ENCODE measurements around the gene PHF20. TPM values are rescaled to one million over a fixed set of nuclear protein-coding genes. Genes with fewer than 3 reads are reported as not detected.

PHF20 gene
- total and polyA plus RNA-seq, 2 experiments from 2014 or later = 23.3 to 35.4 TPM

- TF ChIP-seq EZH2 (IDR thresholded peaks at IDR 0.05; ENCODE audit: insufficient read depth, poor library complexity, severe bottlenecking) (no peak), EZH2phosphoT487 (IDR thresholded peaks at IDR 0.05; ENCODE audit: insufficient read depth, low read depth) (no peak)
- WGBS, 2 experiments (ENCODE audit: low coverage in 1 of 2, low lambda C conversion rate in 2 of 2, missing lambda C conversion rate in 2 of 2) = 85% methylated on average over 7 of the region's 7 CpGs
Measured at GRCh38 chr20:35907017-35907701, 135.3 kb downstream of the PHF20 start.

GRCh38 chr20:35908007-35908406 is 136.2 kb downstream of the PHF20 start:
- H3K27me3 ChIP-seq (replicated peaks; ENCODE audit: insufficient read depth) = no peaks in the 10 kb centered on the region
- no peak for TF ChIP-seq EZH2phosphoT487 (IDR thresholded peaks at IDR 0.05; ENCODE audit: insufficient read depth, low read depth)
- no peak for TF ChIP-seq EZH2 (IDR thresholded peaks at IDR 0.05; ENCODE audit: insufficient read depth, poor library complexity, severe bottlenecking)
- H3K27ac ChIP-seq = no peak overlapping the region
- no peaks in the 10 kb centered on the region for H4K20me1 ChIP-seq (ENCODE audit: insufficient read depth)
- H3K9ac ChIP-seq = no peak overlapping the region
- peaks cover 25% of the 10 kb centered on the region for H3K79me2 ChIP-seq (ENCODE audit: insufficient read depth)
- no peaks in the 10 kb centered on the region for H3K9me3 ChIP-seq (ENCODE audit: low read depth)
- H3K4me3 ChIP-seq = no peak overlapping the region
- peaks cover 10% of the 10 kb centered on the region for H3F3A ChIP-seq (ENCODE audit: insufficient read depth)
- no peak overlapping the region for H3K4me2 ChIP-seq (ENCODE audit: unreplicated experiment)
- in situ Hi-C loops (cut with MboI) = no loop called here
- H2AFZ ChIP-seq = no peak overlapping the region
- no peaks in the 10 kb centered on the region for H3K9me2 ChIP-seq (ENCODE audit: insufficient read depth)
- H3K36me3 ChIP-seq (ENCODE audit: low read depth) = no peaks in the 10 kb centered on the region; the same call in 1 of the 2 replicates
- DNase-seq = no peak
- no peaks in the 10 kb centered on the region for H3K4me1 ChIP-seq (ENCODE audit: insufficient read depth)

More at GRCh38 chr20:35907017-35907701, 135.3 kb downstream of the PHF20 start:
- peaks cover 19% of the 10 kb centered on the region for H3F3A ChIP-seq (ENCODE audit: insufficient read depth)
- peaks cover 7% of the 10 kb centered on the region for H3K4me1 ChIP-seq (ENCODE audit: insufficient read depth)
- 0 out of 2 replicates have a peak, but pooled peaks cover 3% of the 10 kb centered on the region for H4K20me1 ChIP-seq (ENCODE audit: insufficient read depth)
- in situ Hi-C loops (cut with MboI) = no loop called here
- no peak for DNase-seq
- no peaks in the 10 kb centered on the region for H3K36me3 ChIP-seq (ENCODE audit: low read depth)
- H3K27ac ChIP-seq = no peak overlapping the region
- H3K4me2 ChIP-seq (ENCODE audit: unreplicated experiment) = no peak overlapping the region
- peaks cover 25% of the 10 kb centered on the region for H3K79me2 ChIP-seq (ENCODE audit: insufficient read depth)
- H3K27me3 ChIP-seq (replicated peaks; ENCODE audit: insufficient read depth) = no peaks in the 10 kb centered on the region
- H3K4me3 ChIP-seq = no peak overlapping the region
- no peak overlapping the region for H3K9ac ChIP-seq
- no peaks in the 10 kb centered on the region for H3K9me3 ChIP-seq (ENCODE audit: low read depth)
- no peak overlapping the region for H2AFZ ChIP-seq
- H3K9me2 ChIP-seq (ENCODE audit: insufficient read depth) = no peaks in the 10 kb centered on the region

- WGBS, 2 experiments (ENCODE audit: low coverage in 1 of 2, low lambda C conversion rate in 2 of 2, missing lambda C conversion rate in 2 of 2) = 62 to 76% methylated on average over 1 of the region's 1 CpG
- Histone ChIP-seq H3K4me2 (ENCODE audit: unreplicated experiment) (no peak overlapping the region), H3K4me3 (no peak overlapping the region), H3K79me2 (ENCODE audit: insufficient read depth) (peaks cover 16% of the 10 kb centered on the region), H3K27me3 (replicated peaks; ENCODE audit: insufficient read depth) (no peaks in the 10 kb centered on the region), H2AFZ (no peak overlapping the region), H3K9ac (no peak overlapping the region), H3K9me3 (ENCODE audit: low read depth) (no peaks in the 10 kb centered on the region), H3K9me2 (ENCODE audit: insufficient read depth) (no peaks in the 10 kb centered on the region), H3K4me1 (ENCODE audit: insufficient read depth) (no peaks in the 10 kb centered on the region), H3F3A (ENCODE audit: insufficient read depth) (no peaks in the 10 kb centered on the region), H3K36me3 (ENCODE audit: low read depth) (peaks cover 4% of the 10 kb centered on the region; the same call in 1 of the 2 replicates), H4K20me1 (ENCODE audit: insufficient read depth) (no peaks in the 10 kb centered on the region), H3K27ac (no peak overlapping the region)
- in situ Hi-C loops (cut with MboI) = no loop called here
- no peak for DNase-seq
- TF ChIP-seq EZH2 (IDR thresholded peaks at IDR 0.05; ENCODE audit: insufficient read depth, poor library complexity, severe bottlenecking) (no peak), EZH2phosphoT487 (IDR thresholded peaks at IDR 0.05; ENCODE audit: insufficient read depth, low read depth) (no peak)
Measured at GRCh38 chr20:35909176-35909575, 137.4 kb downstream of the PHF20 start.

DNA sequence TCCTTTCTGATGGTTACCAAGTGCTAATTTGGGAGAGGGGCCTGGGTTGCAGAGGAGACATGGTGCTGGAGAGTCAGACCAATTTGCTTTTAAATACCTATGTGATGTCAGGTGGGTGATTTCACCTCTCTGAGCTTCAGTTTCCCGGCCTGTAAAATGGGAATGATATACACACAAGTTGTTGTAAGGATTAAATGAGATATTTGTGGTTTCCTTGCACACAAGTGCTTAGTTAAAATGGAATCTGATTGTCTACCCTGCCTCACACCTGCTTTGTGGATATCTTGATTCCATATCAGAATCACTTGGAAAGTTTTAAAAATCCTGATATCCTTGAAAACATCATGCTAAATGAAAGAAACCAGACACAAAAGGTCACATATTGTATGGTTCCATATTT is 138.0 kb downstream of the PHF20 start:
- DNase-seq = no peak
- peaks cover 16% of the 10 kb centered on the region; the same call in 1 of the 2 replicates for H3K79me2 ChIP-seq (ENCODE audit: insufficient read depth)
- no peak overlapping the region for H2AFZ ChIP-seq
- H4K20me1 ChIP-seq (ENCODE audit: insufficient read depth) = no peaks in the 10 kb centered on the region
- H3K27ac ChIP-seq = no peak overlapping the region
- H3K9me3 ChIP-seq (ENCODE audit: low read depth) = no peaks in the 10 kb centered on the region
- H3F3A ChIP-seq (ENCODE audit: insufficient read depth) = no peaks in the 10 kb centered on the region
- H3K9me2 ChIP-seq (ENCODE audit: insufficient read depth) = no peaks in the 10 kb centered on the region
- 100% methylated on average over 1 of the region's 1 CpG for WGBS, 2 experiments (ENCODE audit: low coverage in 1 of 2, low lambda C conversion rate in 2 of 2, missing lambda C conversion rate in 2 of 2)
- no peak overlapping the region for H3K4me2 ChIP-seq (ENCODE audit: unreplicated experiment)
- peaks cover 8% of the 10 kb centered on the region; the same call in 1 of the 2 replicates for H3K36me3 ChIP-seq (ENCODE audit: low read depth)
- in situ Hi-C loops (cut with MboI) = no loop called here
- H3K9ac ChIP-seq = no peak overlapping the region
- H3K4me1 ChIP-seq (ENCODE audit: insufficient read depth) = no peaks in the 10 kb centered on the region
- no peak overlapping the region for H3K4me3 ChIP-seq
- TF ChIP-seq EZH2phosphoT487 (IDR thresholded peaks at IDR 0.05; ENCODE audit: insufficient read depth, low read depth) (no peak), EZH2 (IDR thresholded peaks at IDR 0.05; ENCODE audit: insufficient read depth, poor library complexity, severe bottlenecking) (no peak)
- H3K27me3 ChIP-seq (replicated peaks; ENCODE audit: insufficient read depth) = no peaks in the 10 kb centered on the region
